H9 (cell line): ENCODE data around the gene VCX2. TPM values are rescaled to one million over a fixed set of nuclear protein-coding genes. Genes with fewer than 3 reads are reported as not detected.

Source experiments
- DNase-seq: peaks from one replicate; pipeline ENCODE4 v3.0.0-alpha.2; 2017
- H2AFZ ChIP-seq: one replicate; pipeline ENCODE4 v1.6.1; 2013; ENCODE audit warnings: mild to moderate bottlenecking, low read length, control low read depth, moderate library complexity
- H2AK5ac ChIP-seq: 2 replicates; pipeline ENCODE4 v1.6.1; 2013; ENCODE audit warnings: low read length, control low read depth, mixed read lengths; ENCODE audit not compliant: insufficient read length
- H2BK120ac ChIP-seq: one replicate; pipeline ENCODE4 v1.6.1; 2013; ENCODE audit warnings: low read depth, mild to moderate bottlenecking, low read length, control low read depth, inconsistent platforms; ENCODE audit not compliant: poor library complexity, severe bottlenecking
- H2BK12ac ChIP-seq: 2 replicates; pipeline ENCODE4 v1.6.1; 2013; ENCODE audit warnings: low read length, control low read depth, mixed read lengths, low read depth; ENCODE audit not compliant: insufficient read length
- H2BK15ac ChIP-seq: 2 replicates; pipeline ENCODE4 v1.6.1; 2013; ENCODE audit warnings: low read depth, low read length, control low read depth
- H2BK20ac ChIP-seq: one replicate; pipeline ENCODE4 v1.6.1; 2013; ENCODE audit warnings: low read depth, mild to moderate bottlenecking, low read length, control low read depth, inconsistent platforms; ENCODE audit not compliant: poor library complexity, severe bottlenecking
- H2BK5ac ChIP-seq: 2 replicates; pipeline ENCODE4 v1.6.1; 2013; ENCODE audit warnings: low read length, control low read depth, mixed read lengths; ENCODE audit not compliant: insufficient read length
- H3K14ac ChIP-seq: 2 replicates; pipeline ENCODE4 v1.6.1; 2013; ENCODE audit warnings: low read length, control low read depth; ENCODE audit not compliant: insufficient read depth
- H3K18ac ChIP-seq: 2 replicates; pipeline ENCODE4 v1.6.1; 2013; ENCODE audit warnings: low read depth, mild to moderate bottlenecking, mixed read lengths, low read length, control low read depth; ENCODE audit not compliant: insufficient read length
- H3K23ac ChIP-seq: 2 replicates; pipeline ENCODE4 v1.6.1; 2013; ENCODE audit warnings: low read length, control low read depth, mixed read lengths, low read depth; ENCODE audit not compliant: insufficient read length
- H3K23me2 ChIP-seq: 2 replicates; pipeline ENCODE4 v1.6.1; 2013; ENCODE audit warnings: low read depth, mild to moderate bottlenecking, mixed read lengths, low read length, control low read depth; ENCODE audit not compliant: insufficient read length, poor library complexity, severe bottlenecking
- H3K27ac ChIP-seq: 2 replicates; pipeline ENCODE4 v1.5.1; 2013; ENCODE audit warnings: low read length, control low read depth, mixed read lengths, low read depth; ENCODE audit not compliant: insufficient read length
- H3K27me3 ChIP-seq: 2 replicates; pipeline ENCODE4 v1.6.1; 2013; ENCODE audit warnings: low read length, control low read depth, inconsistent platforms; ENCODE audit not compliant: insufficient read depth
- H3K4ac ChIP-seq: 2 replicates; pipeline ENCODE4 v1.6.1; 2013; ENCODE audit warnings: low read depth, mild to moderate bottlenecking, control low read depth, inconsistent platforms, low read length, moderate library complexity
- H3K4me1 ChIP-seq: 2 replicates; pipeline ENCODE4 v1.6.1; 2013; ENCODE audit warnings: low read length, control low read depth, inconsistent platforms; ENCODE audit not compliant: insufficient read depth
- H3K4me2 ChIP-seq: 2 replicates; pipeline ENCODE4 v1.6.1; 2013; ENCODE audit warnings: low read length, control low read depth, mixed read lengths; ENCODE audit not compliant: insufficient read length, insufficient read depth
- H3K56ac ChIP-seq: 2 replicates; pipeline ENCODE4 v1.6.1; 2013; ENCODE audit warnings: low read depth, mild to moderate bottlenecking, mixed read lengths, low read length, control low read depth; ENCODE audit not compliant: insufficient read length
- H3K79me1 ChIP-seq: 2 replicates; pipeline ENCODE4 v1.6.1; 2013; ENCODE audit warnings: low read depth, mild to moderate bottlenecking, moderate library complexity, low read length, control low read depth, inconsistent platforms; ENCODE audit not compliant: insufficient read depth, poor library complexity, severe bottlenecking
- H3K79me2 ChIP-seq: 2 replicates; pipeline ENCODE4 v1.6.1; 2013; ENCODE audit warnings: low read length, control low read depth, inconsistent platforms; ENCODE audit not compliant: insufficient read depth
- H3K9ac ChIP-seq: 2 replicates; pipeline ENCODE4 v1.6.1; 2013; ENCODE audit warnings: low read length, control low read depth, mixed read lengths; ENCODE audit not compliant: insufficient read length; ENCODE audit errors: extremely low read depth
- H3K9me3 ChIP-seq: one replicate; pipeline ENCODE4 v1.6.1; 2013; ENCODE audit warnings: low read depth, low read length, inconsistent platforms; ENCODE audit not compliant: control insufficient read depth
- H3T11ph ChIP-seq: one replicate; pipeline ENCODE4 v1.6.1; 2013; ENCODE audit warnings: mild to moderate bottlenecking, low read length, control low read depth, inconsistent platforms
- H4K20me1 ChIP-seq: one replicate; pipeline ENCODE4 v1.6.1; 2013; ENCODE audit not compliant: control insufficient read depth, insufficient read length, insufficient read depth
- H4K5ac ChIP-seq: 2 replicates; pipeline ENCODE4 v1.6.1; 2013; ENCODE audit warnings: low read depth, mild to moderate bottlenecking, mixed read lengths, low read length, control low read depth; ENCODE audit not compliant: insufficient read length
- H4K8ac ChIP-seq: replicated peaks from 2 replicates; pipeline ENCODE4 v1.6.1; 2013; ENCODE audit warnings: low read length, control low read depth, mixed read lengths, low read depth; ENCODE audit not compliant: insufficient read length
- H4K91ac ChIP-seq: 2 replicates; pipeline ENCODE4 v1.6.1; 2013; ENCODE audit warnings: low read depth, mild to moderate bottlenecking, moderate library complexity, mixed read lengths, low read length, control low read depth; ENCODE audit not compliant: insufficient read length
- H3K27ac Mint-ChIP-seq, 3 experiments: 2 replicates in 2 of 3; 3 replicates in 1 of 3; pipeline ENCODE4 v1.8.0; 2020 to 2021; ENCODE audit warnings: mixed read lengths in 3 of 3, mild to moderate bottlenecking in 1 of 3, moderate library complexity in 1 of 3
- H3K27me3 Mint-ChIP-seq: 2 replicates; pipeline ENCODE4 v1.8.0; 2021; ENCODE audit warnings: low read depth, mild to moderate bottlenecking, moderate library complexity, mixed read lengths
- H3K36me3 Mint-ChIP-seq, 3 experiments: 2 replicates in 2 of 3; 3 replicates in 1 of 3; pipeline ENCODE4 v1.8.0; 2020 to 2021; ENCODE audit warnings: low read depth in 3 of 3, mixed read lengths in 3 of 3; ENCODE audit not compliant: insufficient read depth in 1 of 3
- H3K4me1 Mint-ChIP-seq, 2 experiments: 2 replicates each; pipeline ENCODE4 v1.8.0; 2020; ENCODE audit warnings: mixed read lengths in 2 of 2
- H3K4me3 Mint-ChIP-seq, 2 experiments: 2 replicates in 1 of 2; 3 replicates in 1 of 2; pipeline ENCODE4 v1.8.0; 2020 to 2021; ENCODE audit warnings: mild to moderate bottlenecking in 2 of 2, mixed read lengths in 2 of 2, moderate library complexity in 1 of 2
- H3K9me3 Mint-ChIP-seq, 2 experiments: 2 replicates in 1 of 2; 3 replicates in 1 of 2; pipeline ENCODE4 v1.8.0; 2020; ENCODE audit warnings: mild to moderate bottlenecking in 2 of 2, mixed read lengths in 2 of 2, moderate library complexity in 1 of 2
- CTCF ChIP-seq: fragments of 200-600 bp; sonication (generic); conservative IDR thresholded peaks from 3 replicates; pipeline ENCODE4 v1.8.0; 2021; ENCODE audit warnings: antibody characterized with exemption, mild to moderate bottlenecking
- WGBS: extraction: QIAGEN DNeasy Blood & Tissue Kit; methylation state at CpG from one replicate; pipeline ENCODE4 v1.1.7; 2013; ENCODE audit warnings: missing lambda C conversion rate, low lambda C conversion rate, mixed read lengths; ENCODE audit not compliant: insufficient read length; ENCODE audit errors: extremely low coverage; 5-methylcytosine and 5-hydroxymethylcytosine counted together
- total RNA-seq: library from RNA; stranded (reverse); gene quantifications from 2 replicates; pipeline ENCODE4 v1.2.1, GENCODE V29; 2021

Gene VCX2
- total RNA-seq, 1 experiment from 2014 or later: not detected

- Mint-ChIP-seq H3K4me3 (no peak overlapping the region), H3K9me3 (peaks cover 6 to 10% of the 10 kb centered on the region in 2 experiments), H3K36me3 (peaks cover 0 to 3% (median 2%) of the 10 kb centered on the region in 3 experiments; a peak in 4 of 7 replicates), H3K4me1 (peaks cover 11 to 12% of the 10 kb centered on the region in 2 experiments), H3K27ac (no peak overlapping the region), H3K27me3 (no peaks in the 10 kb centered on the region)
- Histone ChIP-seq H2BK12ac (no peak overlapping the region), H4K20me1 (no peaks in the 10 kb centered on the region), H2AFZ (no peak overlapping the region), H3K79me2 (no peaks in the 10 kb centered on the region), H3K79me1 (no peaks in the 10 kb centered on the region), H3T11ph (no peak overlapping the region), H4K5ac (no peak overlapping the region), H2BK20ac (no peak overlapping the region), H2AK5ac (no peak overlapping the region), H3K23ac (no peak overlapping the region), H3K23me2 (no peaks in the 10 kb centered on the region), H3K9ac (no peak overlapping the region), H2BK5ac (no peak overlapping the region), H3K4me2 (no peak overlapping the region), H2BK120ac (no peak overlapping the region), H3K9me3 (no peaks in the 10 kb centered on the region), H4K91ac (no peak overlapping the region), H2BK15ac (no peak overlapping the region), H3K27ac (no peak overlapping the region), H3K56ac (no peak overlapping the region), H3K14ac (no peak overlapping the region), H3K4me1 (peaks cover 2% of the 10 kb centered on the region; the same call in 1 of the 2 replicates), H3K27me3 (no peaks in the 10 kb centered on the region), H3K18ac (no peak overlapping the region), H4K8ac (no peak overlapping the region), H3K4ac (no peak overlapping the region)
- WGBS: no CpG with 5 or more reads among the region's 5 CpGs
- no peak for DNase-seq
- TF ChIP-seq CTCF: no peak
Observed at GRCh38 chrX:8138252-8138651, 32.8 kb downstream of the VCX2 start.
